Kidney epithelial cell (primary cell): ENCODE data around the gene DENND1A. TPM values are rescaled to one million over a fixed set of nuclear protein-coding genes. Genes with fewer than 3 reads are reported as not detected.

Source experiments
- DNase-seq: peaks from one replicate; pipeline ENCODE4 v3.0.0-alpha.2; 2010; ENCODE audit warnings: low read depth
- H3K27me3 ChIP-seq: 2 replicates; pipeline ENCODE4 v1.6.0; 2011; ENCODE audit warnings: low read length; ENCODE audit not compliant: control insufficient read depth, insufficient read depth
- H3K36me3 ChIP-seq: 2 replicates; pipeline ENCODE4 v1.5.1; 2011; ENCODE audit warnings: low read length; ENCODE audit not compliant: control insufficient read depth, insufficient read depth
- H3K4me3 ChIP-seq: 2 replicates; pipeline ENCODE4 v1.5.1; 2011; ENCODE audit warnings: low read depth, mild to moderate bottlenecking, control low read depth, low read length
- total RNA-seq: library from RNA; depleted of rRNA; stranded (reverse); fragments of >200 nt; gene quantifications from 2 replicates; pipeline ENCODE4 v1.2.3, GENCODE V29; 2015
- TF ChIP-seq, protein P1 (sequence below): IDR thresholded peaks from 2 replicates; pipeline ENCODE4 v1.5.1; 2011; ENCODE audit warnings: mild to moderate bottlenecking, moderate library complexity, low read length, control low read depth, inconsistent platforms; ENCODE audit not compliant: insufficient read depth, poor library complexity, severe bottlenecking

DENND1A gene
- total RNA-seq, 1 donor from 2014 or later = 14.5 TPM

- TF ChIP-seq, protein P1, sequence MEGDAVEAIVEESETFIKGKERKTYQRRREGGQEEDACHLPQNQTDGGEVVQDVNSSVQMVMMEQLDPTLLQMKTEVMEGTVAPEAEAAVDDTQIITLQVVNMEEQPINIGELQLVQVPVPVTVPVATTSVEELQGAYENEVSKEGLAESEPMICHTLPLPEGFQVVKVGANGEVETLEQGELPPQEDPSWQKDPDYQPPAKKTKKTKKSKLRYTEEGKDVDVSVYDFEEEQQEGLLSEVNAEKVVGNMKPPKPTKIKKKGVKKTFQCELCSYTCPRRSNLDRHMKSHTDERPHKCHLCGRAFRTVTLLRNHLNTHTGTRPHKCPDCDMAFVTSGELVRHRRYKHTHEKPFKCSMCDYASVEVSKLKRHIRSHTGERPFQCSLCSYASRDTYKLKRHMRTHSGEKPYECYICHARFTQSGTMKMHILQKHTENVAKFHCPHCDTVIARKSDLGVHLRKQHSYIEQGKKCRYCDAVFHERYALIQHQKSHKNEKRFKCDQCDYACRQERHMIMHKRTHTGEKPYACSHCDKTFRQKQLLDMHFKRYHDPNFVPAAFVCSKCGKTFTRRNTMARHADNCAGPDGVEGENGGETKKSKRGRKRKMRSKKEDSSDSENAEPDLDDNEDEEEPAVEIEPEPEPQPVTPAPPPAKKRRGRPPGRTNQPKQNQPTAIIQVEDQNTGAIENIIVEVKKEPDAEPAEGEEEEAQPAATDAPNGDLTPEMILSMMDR = no peak
- Histone ChIP-seq H3K36me3 (no peaks in the 10 kb centered on the region), H3K4me3 (no peak overlapping the region), H3K27me3 (no peaks in the 10 kb centered on the region)
- DNase-seq = no peak
These were observed 61.9 kb downstream of the DENND1A start for GRCh38 chr9:123868002-123868401.

GRCh38 chr9:123867034-123867433 lies 62.9 kb downstream of the DENND1A start:
- H3K27me3 ChIP-seq = no peaks in the 10 kb centered on the region
- no peaks in the 10 kb centered on the region for H3K36me3 ChIP-seq
- H3K4me3 ChIP-seq = no peak overlapping the region
- TF ChIP-seq, protein P1 = no peak
- no peak for DNase-seq

DNA sequence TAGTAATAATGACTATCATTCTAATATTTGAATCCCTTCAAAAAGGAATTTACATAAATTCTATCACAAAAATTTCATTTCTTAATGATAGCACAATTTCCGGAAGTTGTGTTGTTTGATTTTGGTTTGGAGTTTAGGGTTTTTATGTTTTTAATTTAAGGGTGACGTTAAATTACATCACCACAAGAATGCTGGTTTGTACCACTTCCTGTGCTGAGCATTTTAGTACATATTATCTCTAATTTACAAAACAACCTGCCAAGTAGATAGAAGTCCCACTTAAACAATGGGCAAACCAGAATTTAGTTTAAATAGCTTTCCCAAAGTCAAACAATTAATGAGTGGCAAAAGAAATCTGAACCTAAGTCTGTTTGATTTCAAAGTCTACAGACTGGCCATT lies 63.4 kb downstream of the DENND1A start:
- Histone ChIP-seq H3K27me3 (no peaks in the 10 kb centered on the region), H3K4me3 (no peak overlapping the region), H3K36me3 (no peaks in the 10 kb centered on the region)
- TF ChIP-seq, protein P1 = no peak
- no peak for DNase-seq

GRCh38 chr9:123865226-123866000 lies 64.5 kb downstream of the DENND1A start:
- TF ChIP-seq, protein P1 = no peak
- H3K4me3 ChIP-seq = no peak overlapping the region
- DNase-seq = no peak
- H3K36me3 ChIP-seq = no peaks in the 10 kb centered on the region
- H3K27me3 ChIP-seq = no peaks in the 10 kb centered on the region

- H3K27me3 ChIP-seq = no peaks in the 10 kb centered on the region
- DNase-seq = no peak
- no peak overlapping the region for H3K4me3 ChIP-seq
- TF ChIP-seq, protein P1 = no peak
- H3K36me3 ChIP-seq = no peaks in the 10 kb centered on the region
These were observed 65.7 kb downstream of the DENND1A start for GRCh38 chr9:123864251-123864650.

DNA sequence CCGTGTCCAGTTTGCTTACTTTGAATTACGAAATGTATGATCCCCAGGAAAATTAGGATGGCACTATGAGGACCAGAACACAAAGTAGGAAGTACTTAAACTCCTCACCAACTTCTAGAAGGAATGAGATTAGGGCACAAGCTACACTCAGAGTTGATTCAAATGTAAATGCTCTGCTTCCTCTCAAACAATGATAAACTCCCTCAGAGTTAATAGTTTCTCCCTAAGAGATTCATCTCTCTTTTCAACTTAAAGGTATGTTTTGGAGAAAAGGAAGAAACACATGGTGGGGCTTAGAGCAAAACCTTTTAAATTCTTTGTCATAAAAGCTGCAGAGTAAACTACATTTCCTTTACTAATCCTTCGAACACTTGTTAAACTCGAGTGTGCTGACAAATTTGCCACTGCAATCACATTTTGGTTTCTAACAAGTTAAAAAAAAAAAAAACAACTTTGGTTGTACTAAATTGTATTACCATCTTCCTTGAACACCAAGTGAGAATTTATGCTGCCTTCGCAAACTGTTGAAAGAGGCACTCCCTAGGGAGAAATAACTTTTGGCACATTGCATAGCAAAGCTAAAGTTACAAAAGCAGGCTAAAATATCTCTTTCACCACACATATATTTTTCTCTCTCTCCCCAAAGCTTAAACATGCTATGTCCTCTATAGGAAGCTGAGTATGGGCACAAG lies 66.6 kb downstream of the DENND1A start:
- no peaks in the 10 kb centered on the region for H3K36me3 ChIP-seq
- H3K4me3 ChIP-seq = no peak overlapping the region
- TF ChIP-seq, protein P1 = no peak
- no peak for DNase-seq
- no peaks in the 10 kb centered on the region for H3K27me3 ChIP-seq
